GM23338 (cell line): ENCODE results near the gene FAM20A. TPM values are rescaled to one million over a fixed set of nuclear protein-coding genes. Genes with fewer than 3 reads are reported as not detected.

ENCODE experiments used
- ATAC-seq: fragments of 200-7000 bp; cut with Tn5 transposase; 3 replicates; pipeline ENCODE4 v1.9.1; 2020
- DNase-seq: peaks from one replicate; pipeline ENCODE4 v3.0.0-alpha.2; 2015; ENCODE audit warnings: low spot score
- H2AFZ ChIP-seq: fragments of 200-600 bp; sonication (generic); 2 replicates; pipeline ENCODE4 v1.8.0; 2016; ENCODE audit warnings: antibody characterized with exemption, mild to moderate bottlenecking, moderate library complexity
- H3F3A ChIP-seq: fragments of 200-600 bp; sonication (generic); replicated peaks from 2 replicates; pipeline ENCODE4 v1.8.0; 2017; ENCODE audit warnings: antibody characterized with exemption, mixed run types, low read depth
- H3K27ac ChIP-seq: fragments of 200-600 bp; sonication (generic); 2 replicates; pipeline ENCODE4 v1.6.1; 2016; ENCODE audit warnings: low read depth
- H3K27me3 ChIP-seq: fragments of 200-600 bp; sonication (generic); 2 replicates; pipeline ENCODE4 v1.8.0; 2016; ENCODE audit warnings: mild to moderate bottlenecking, mixed run types, moderate library complexity; ENCODE audit not compliant: insufficient read depth
- H3K36me3 ChIP-seq: fragments of 200-600 bp; sonication (generic); 2 replicates; pipeline ENCODE4 v1.8.0; 2016; ENCODE audit warnings: mild to moderate bottlenecking; ENCODE audit not compliant: insufficient read depth
- H3K4me1 ChIP-seq: fragments of 200-600 bp; sonication (generic); 2 replicates; pipeline ENCODE4 v1.8.0; 2016; ENCODE audit warnings: mild to moderate bottlenecking, moderate library complexity; ENCODE audit not compliant: insufficient read depth
- H3K4me2 ChIP-seq: fragments of 200-600 bp; sonication (generic); 2 replicates; pipeline ENCODE4 v1.7.1; 2017; ENCODE audit warnings: mixed run types
- H3K4me3 ChIP-seq: fragments of 200-600 bp; sonication (generic); 2 replicates; pipeline ENCODE4 v1.6.1; 2016; ENCODE audit warnings: mixed run types
- H3K79me2 ChIP-seq: fragments of 200-600 bp; sonication (generic); replicated peaks from 2 replicates; pipeline ENCODE4 v1.8.0; 2017; ENCODE audit warnings: mild to moderate bottlenecking; ENCODE audit not compliant: insufficient read depth
- H3K9me2 ChIP-seq: fragments of 200-600 bp; sonication (generic); 2 replicates; pipeline ENCODE4 v1.8.0; 2017; ENCODE audit not compliant: insufficient read depth
- H4K20me1 ChIP-seq: fragments of 200-600 bp; sonication (generic); replicated peaks from 2 replicates; pipeline ENCODE4 v1.8.0; 2017; ENCODE audit warnings: mild to moderate bottlenecking; ENCODE audit not compliant: insufficient read depth
- H3K27ac Mint-ChIP-seq: 2 replicates; pipeline ENCODE4 v1.8.0; 2020; ENCODE audit warnings: inconsistent platforms, mild to moderate bottlenecking, moderate library complexity, mixed read lengths
- H3K27me3 Mint-ChIP-seq: 3 replicates; pipeline ENCODE4 v1.8.0; 2022; ENCODE audit warnings: low read depth, mild to moderate bottlenecking, moderate library complexity, mixed read lengths, inconsistent platforms; ENCODE audit not compliant: insufficient read depth, poor library complexity
- H3K36me3 Mint-ChIP-seq: 3 replicates; pipeline ENCODE4 v1.8.0; 2021; ENCODE audit warnings: low read depth, mild to moderate bottlenecking, inconsistent platforms, moderate library complexity, mixed read lengths
- H3K4me1 Mint-ChIP-seq: 3 replicates; pipeline ENCODE4 v1.8.0; 2020; ENCODE audit warnings: mild to moderate bottlenecking, inconsistent platforms, mixed read lengths
- H3K4me3 Mint-ChIP-seq: 3 replicates; pipeline ENCODE4 v1.8.0; 2021; ENCODE audit warnings: moderate library complexity, mild to moderate bottlenecking, inconsistent platforms, mixed read lengths
- H3K9me3 Mint-ChIP-seq: 3 replicates; pipeline ENCODE4 v1.8.0; 2020; ENCODE audit warnings: moderate library complexity, mild to moderate bottlenecking, inconsistent platforms, mixed read lengths
- CREB1 ChIP-seq: fragments of 250-450 bp; sonication (Bioruptor Pico); IDR thresholded peaks from 2 replicates; pipeline ENCODE4 v1.5.0; 2020; ENCODE audit warnings: low read depth, mild to moderate bottlenecking, moderate library complexity
- CTCF ChIP-seq, 2 experiments: fragments of 200-600 bp in 1 of 2; sonication (generic) in 1 of 2; conservative IDR thresholded peaks; 2 replicates each; pipeline versions ENCODE4 v1.5.1 to v1.6.1; 2016 to 2017; ENCODE audit warnings: antibody characterized with exemption in 2 of 2, low read depth in 2 of 2, mild to moderate bottlenecking in 2 of 2, moderate library complexity in 1 of 2
- ETS1 ChIP-seq: IDR thresholded peaks from 2 replicates; pipeline ENCODE4 v1.6.1; 2016; ENCODE audit warnings: antibody characterized with exemption
- EZH2 ChIP-seq: fragments of 200-600 bp; sonication (generic); IDR thresholded peaks from one replicate; pipeline ENCODE4 v1.8.0; 2017; ENCODE audit warnings: antibody characterized with exemption, mild to moderate bottlenecking, low read depth; ENCODE audit not compliant: unreplicated experiment
- EZH2phosphoT487 ChIP-seq: fragments of 200-600 bp; sonication (generic); IDR thresholded peaks from one replicate; pipeline ENCODE4 v1.8.1; 2018; ENCODE audit warnings: antibody characterized with exemption; ENCODE audit not compliant: unreplicated experiment
- JUNB ChIP-seq: IDR thresholded peaks from one replicate; pipeline ENCODE4 v1.6.1; 2016; ENCODE audit warnings: antibody characterized with exemption; ENCODE audit not compliant: unreplicated experiment
- POLR2AphosphoS5 ChIP-seq: IDR thresholded peaks from 2 replicates; pipeline ENCODE4 v1.6.1; 2016; ENCODE audit warnings: antibody characterized with exemption, low read depth
- ZNF331 ChIP-seq: fragments of 250-450 bp; sonication (Bioruptor Pico); IDR thresholded peaks from 2 replicates; pipeline ENCODE4 v1.5.0; 2020; ENCODE audit warnings: low read depth, mild to moderate bottlenecking, moderate library complexity
- ZNF462 ChIP-seq: fragments of 250-450 bp; sonication (Bioruptor Pico); IDR thresholded peaks from 2 replicates; pipeline ENCODE4 v1.5.0; 2020; ENCODE audit warnings: mild to moderate bottlenecking, moderate library complexity
- polyA plus RNA-seq: library from polyadenylated mRNA; unstranded; fragments of >200 nt; fragmentation: Nextera tagmentation; extraction: Ambion mirVana; gene quantifications from 2 replicates; pipeline ENCODE4 v1.2.1, GENCODE V29; 2016
- total RNA-seq: library from RNA; depleted of rRNA; stranded (reverse); fragments of >200 nt; shearing (Covaris generic); gene quantifications from 2 replicates; pipeline ENCODE4 v1.2.3, GENCODE V29; 2014

Gene FAM20A
- total and polyA plus RNA-seq, 2 experiments from 2014 or later = 1.3 to 1.6 TPM

GRCh38 chr17:68592009-68592408, 9.2 kb downstream of the FAM20A start (continued):
- TF ChIP-seq CTCF (conservative IDR thresholded peaks at IDR 0.05; ENCODE audit: low read depth in 2 of 2) (no peak), JUNB (no peak), POLR2AphosphoS5 (no peak), CREB1 (no peak), EZH2 (no peak)

GRCh38 chr17:68591583-68591982, 9.6 kb downstream of the FAM20A start:
- H3K36me3 ChIP-seq = no peaks in the 10 kb centered on the region; the same call in 1 of the 2 replicates
- peaks cover 4% of the 10 kb centered on the region; the same call in 2 of the 3 replicates for H3K36me3 Mint-ChIP-seq

More at GRCh38 chr17:68591583-68591982, 9.6 kb downstream of the FAM20A start:
- Histone ChIP-seq H3K27me3 (no peaks in the 10 kb centered on the region), H3K79me2 (no peaks in the 10 kb centered on the region), H3K4me3 (peak overlapping the region; percentile 12; the same call in 1 of the 2 replicates), H3K9me2 (no peaks in the 10 kb centered on the region), H3F3A (no peaks in the 10 kb centered on the region), H3K27ac (no peak overlapping the region), H2AFZ (peak overlapping the region; percentile 84), H3K4me1 (no peaks in the 10 kb centered on the region; the same call in 1 of the 2 replicates), H3K4me2 (peak overlapping the region; percentile 42), H4K20me1 (no peaks in the 10 kb centered on the region)
- no peak for TF ChIP-seq EZH2
- no peak for TF ChIP-seq EZH2phosphoT487
- no peak for TF ChIP-seq ZNF462 (CRISPR knock-in tag)
- TF ChIP-seq POLR2AphosphoS5 = peak; percentile 67
- no peak for TF ChIP-seq ETS1
- TF ChIP-seq JUNB = no peak
- no peak for TF ChIP-seq ZNF331 (CRISPR knock-in tag)
- Mint-ChIP-seq H3K4me3 (no peak overlapping the region; the same call in 2 of the 3 replicates), H3K9me3 (peaks cover 5% of the 10 kb centered on the region; the same call in 2 of the 3 replicates), H3K27ac (no peak overlapping the region), H3K4me1 (no peaks in the 10 kb centered on the region), H3K27me3 (peaks cover 7% of the 10 kb centered on the region)
- DNase-seq (peak; percentile 87), ATAC-seq (peak; percentile 92)
